ENCODE data around the gene SLC26A1.
A peak's percentile ranks its signal among the peaks of the same experiment; 100 is the strongest.

SLC26A1 gene

GRCh38 chr4:1013225-1014073 is 20.2 kb upstream of the SLC26A1 start:
- no peak for DNase-seq (ENCODE audit: low read depth)
- TF ChIP-seq, protein P1, sequence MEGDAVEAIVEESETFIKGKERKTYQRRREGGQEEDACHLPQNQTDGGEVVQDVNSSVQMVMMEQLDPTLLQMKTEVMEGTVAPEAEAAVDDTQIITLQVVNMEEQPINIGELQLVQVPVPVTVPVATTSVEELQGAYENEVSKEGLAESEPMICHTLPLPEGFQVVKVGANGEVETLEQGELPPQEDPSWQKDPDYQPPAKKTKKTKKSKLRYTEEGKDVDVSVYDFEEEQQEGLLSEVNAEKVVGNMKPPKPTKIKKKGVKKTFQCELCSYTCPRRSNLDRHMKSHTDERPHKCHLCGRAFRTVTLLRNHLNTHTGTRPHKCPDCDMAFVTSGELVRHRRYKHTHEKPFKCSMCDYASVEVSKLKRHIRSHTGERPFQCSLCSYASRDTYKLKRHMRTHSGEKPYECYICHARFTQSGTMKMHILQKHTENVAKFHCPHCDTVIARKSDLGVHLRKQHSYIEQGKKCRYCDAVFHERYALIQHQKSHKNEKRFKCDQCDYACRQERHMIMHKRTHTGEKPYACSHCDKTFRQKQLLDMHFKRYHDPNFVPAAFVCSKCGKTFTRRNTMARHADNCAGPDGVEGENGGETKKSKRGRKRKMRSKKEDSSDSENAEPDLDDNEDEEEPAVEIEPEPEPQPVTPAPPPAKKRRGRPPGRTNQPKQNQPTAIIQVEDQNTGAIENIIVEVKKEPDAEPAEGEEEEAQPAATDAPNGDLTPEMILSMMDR (conservative IDR thresholded peaks at IDR 0.05; ENCODE audit: control insufficient read depth, insufficient read depth, low read depth, low read length), result no peak
- no peak overlapping the region for H3K4me3 ChIP-seq (ENCODE audit: control insufficient read depth, low read depth, low read length)

DNA sequence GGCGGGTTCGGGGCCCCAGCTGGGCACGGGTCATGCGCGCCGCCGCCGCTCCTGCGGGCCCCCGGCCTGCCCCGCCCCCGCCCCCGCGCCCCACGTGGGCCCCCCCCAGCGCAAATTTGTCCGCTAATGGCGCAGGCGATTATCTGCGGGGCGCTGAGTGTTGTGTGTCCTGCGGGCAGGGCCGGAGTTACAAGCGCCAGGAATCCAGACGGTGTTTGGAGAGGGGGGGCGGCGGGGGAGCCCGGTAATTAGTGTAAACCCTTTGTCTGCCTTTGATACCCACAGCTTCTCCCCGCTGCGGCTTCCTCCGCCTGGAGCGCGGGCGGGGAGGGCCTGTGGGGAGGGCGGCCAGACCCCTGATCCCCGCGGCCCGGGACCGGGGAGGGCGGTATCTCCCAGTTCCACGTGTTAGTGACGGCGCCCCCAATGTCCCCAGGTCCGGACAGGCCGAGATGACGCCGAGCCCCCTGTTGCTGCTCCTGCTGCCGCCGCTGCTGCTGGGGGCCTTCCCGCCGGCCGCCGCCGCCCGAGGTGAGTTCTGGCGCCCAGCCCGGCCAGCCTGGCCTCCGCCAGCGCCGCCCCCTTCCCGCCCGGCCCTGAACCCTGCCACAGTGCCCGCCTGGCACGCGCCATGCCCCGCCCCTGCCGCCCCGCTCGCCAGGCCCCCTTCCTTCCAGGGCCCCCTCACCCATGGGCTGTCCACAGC is 19.0 kb upstream of the SLC26A1 start:
- peak overlapping the region; percentile 46 for H3K4me3 ChIP-seq (ENCODE audit: control insufficient read depth, low read depth, low read length)
- DNase-seq (ENCODE audit: low read depth), result no peak

GRCh38 chr4:1011666-1012033 is 18.4 kb upstream of the SLC26A1 start:
- TF ChIP-seq, protein P1 (conservative IDR thresholded peaks at IDR 0.05; ENCODE audit: control insufficient read depth, insufficient read depth, low read depth, low read length), result no peak
- DNase-seq (ENCODE audit: low read depth), result no peak
- H3K4me3 ChIP-seq (ENCODE audit: control insufficient read depth, low read depth, low read length), result no peak overlapping the region

More for the DNA sequence above, 19.0 kb upstream of the SLC26A1 start:
- TF ChIP-seq, protein P1 (conservative IDR thresholded peaks at IDR 0.05; ENCODE audit: control insufficient read depth, insufficient read depth, low read depth, low read length), result no peak

DNA sequence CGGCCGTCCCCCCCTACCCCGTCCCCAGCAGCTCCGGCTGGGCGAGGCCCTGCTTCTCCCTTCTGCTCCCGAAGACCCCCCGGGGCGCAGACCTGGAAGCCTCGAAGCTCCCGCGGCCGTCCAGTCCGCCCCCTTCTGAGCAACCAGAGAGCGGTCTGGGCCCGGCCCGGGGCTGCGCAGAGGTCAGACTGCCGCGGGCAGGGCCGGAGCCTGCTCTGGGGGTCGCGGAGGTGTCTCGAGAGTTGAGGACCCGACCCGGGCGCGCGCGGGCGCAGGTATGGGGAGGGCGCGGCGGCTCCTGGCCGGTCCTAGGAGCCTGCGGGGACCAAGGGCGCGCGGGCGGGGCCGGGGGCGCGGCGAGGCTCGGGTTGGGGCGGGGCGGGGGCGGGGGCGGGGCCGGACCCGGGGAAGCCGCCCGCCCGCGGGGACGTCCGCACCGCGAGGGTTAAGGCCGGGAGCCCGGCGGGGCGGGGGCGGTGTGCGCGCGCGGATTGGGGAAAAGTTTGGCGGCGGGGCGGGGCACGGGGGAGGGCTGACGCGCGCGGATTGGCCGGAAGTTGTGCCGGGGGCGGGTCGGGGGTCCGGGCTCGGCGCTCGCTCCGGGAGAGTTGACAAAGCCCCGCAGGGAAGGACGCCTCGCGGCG is 17.9 kb upstream of the SLC26A1 start, which contains the start of gene FGFRL1:
Gene FGFRL1, plus strand, starts transcription at position 605 of the 644 bp plus-strand sequence. CDS start 860 bp downstream, outside the sequence.
- TF ChIP-seq, protein P1 (conservative IDR thresholded peaks at IDR 0.05; ENCODE audit: control insufficient read depth, insufficient read depth, low read depth, low read length), result no peak
- DNase-seq (ENCODE audit: low read depth), result peak; percentile 75
- H3K4me3 ChIP-seq (ENCODE audit: control insufficient read depth, low read depth, low read length), result peak within 1 kb of the TSS; percentile 46

DNA sequence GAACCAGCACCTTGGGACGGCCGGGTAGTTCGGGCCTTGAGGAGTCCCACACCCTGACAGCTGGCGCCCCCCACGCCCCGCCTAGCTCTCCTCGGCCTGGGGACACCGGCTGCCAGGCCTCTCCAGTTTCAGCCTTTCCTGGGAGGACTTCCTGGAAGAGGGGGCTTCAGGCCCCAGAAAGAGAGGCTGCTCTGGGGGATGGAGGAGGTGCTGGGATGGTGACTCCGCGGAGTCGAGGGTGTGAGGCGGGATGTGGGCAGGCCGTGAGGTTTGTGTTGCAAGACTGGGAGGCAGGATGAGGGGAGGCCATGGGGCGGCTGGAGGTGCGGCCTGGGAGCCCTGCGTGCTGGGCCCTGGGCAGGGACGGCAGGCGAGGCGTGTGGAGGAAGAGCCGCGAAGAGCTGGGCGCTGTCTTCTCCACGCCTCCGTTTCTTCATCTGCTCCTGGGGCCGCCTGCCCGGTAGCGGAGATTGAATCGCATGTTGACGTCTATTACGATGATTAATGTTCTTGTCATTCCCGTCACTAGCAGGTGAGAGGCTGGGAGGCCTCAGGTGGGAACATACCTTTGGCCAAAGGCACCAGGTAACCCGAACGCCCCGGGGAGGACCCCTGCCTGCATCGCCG is 17.3 kb upstream of the SLC26A1 start:
- TF ChIP-seq, protein P1 (conservative IDR thresholded peaks at IDR 0.05; ENCODE audit: control insufficient read depth, insufficient read depth, low read depth, low read length), result no peak
- peak; percentile 90 for DNase-seq (ENCODE audit: low read depth)
- H3K4me3 ChIP-seq (ENCODE audit: control insufficient read depth, low read depth, low read length), result peak overlapping the region; percentile 2

Data from fibroblast of mammary gland (primary cell).